ENCODE results near the gene TRPC4AP.

DNA sequence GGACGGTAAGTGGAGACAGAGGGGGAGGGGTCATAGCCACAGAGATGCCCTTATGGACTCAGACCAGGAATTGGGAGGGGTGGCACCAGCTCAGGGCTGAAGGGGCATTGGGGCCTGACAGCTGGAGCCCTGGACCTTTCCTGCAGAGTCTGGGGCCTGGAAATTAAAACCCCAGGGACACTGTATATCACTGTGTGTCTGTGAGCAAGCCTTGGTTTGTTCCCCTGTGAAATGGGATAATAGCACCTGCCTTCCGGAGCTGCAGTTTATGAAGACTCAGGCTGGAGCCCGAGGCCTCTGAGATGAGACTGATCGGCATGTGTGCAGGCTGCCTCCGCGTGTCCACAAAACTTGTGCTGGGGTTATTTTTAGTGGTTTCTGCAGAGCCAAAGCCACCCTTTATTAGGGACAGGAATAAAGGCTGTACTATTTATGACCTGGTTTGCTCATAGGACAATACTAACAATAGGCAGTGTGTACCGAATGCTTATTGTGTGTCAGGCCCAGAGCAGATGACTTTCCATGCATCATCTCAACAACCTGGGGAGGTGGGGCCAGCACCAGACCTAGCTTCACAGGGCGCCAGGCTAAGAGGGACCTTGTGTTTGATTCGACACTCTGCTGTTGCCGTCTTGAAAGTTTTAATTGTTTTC lies 114.4 kb downstream of the TRPC4AP start:
- TF ChIP-seq, protein P1, sequence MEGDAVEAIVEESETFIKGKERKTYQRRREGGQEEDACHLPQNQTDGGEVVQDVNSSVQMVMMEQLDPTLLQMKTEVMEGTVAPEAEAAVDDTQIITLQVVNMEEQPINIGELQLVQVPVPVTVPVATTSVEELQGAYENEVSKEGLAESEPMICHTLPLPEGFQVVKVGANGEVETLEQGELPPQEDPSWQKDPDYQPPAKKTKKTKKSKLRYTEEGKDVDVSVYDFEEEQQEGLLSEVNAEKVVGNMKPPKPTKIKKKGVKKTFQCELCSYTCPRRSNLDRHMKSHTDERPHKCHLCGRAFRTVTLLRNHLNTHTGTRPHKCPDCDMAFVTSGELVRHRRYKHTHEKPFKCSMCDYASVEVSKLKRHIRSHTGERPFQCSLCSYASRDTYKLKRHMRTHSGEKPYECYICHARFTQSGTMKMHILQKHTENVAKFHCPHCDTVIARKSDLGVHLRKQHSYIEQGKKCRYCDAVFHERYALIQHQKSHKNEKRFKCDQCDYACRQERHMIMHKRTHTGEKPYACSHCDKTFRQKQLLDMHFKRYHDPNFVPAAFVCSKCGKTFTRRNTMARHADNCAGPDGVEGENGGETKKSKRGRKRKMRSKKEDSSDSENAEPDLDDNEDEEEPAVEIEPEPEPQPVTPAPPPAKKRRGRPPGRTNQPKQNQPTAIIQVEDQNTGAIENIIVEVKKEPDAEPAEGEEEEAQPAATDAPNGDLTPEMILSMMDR (IDR thresholded peaks at IDR 0.05; ENCODE audit: low read length), result no peak
- TF ChIP-seq EZH2phosphoT487 (IDR thresholded peaks at IDR 0.05; ENCODE audit: low read length), result no peak
- no peak for TF ChIP-seq EZH2 (optimal IDR thresholded peaks at IDR 0.05; ENCODE audit: low read depth, low read length)
